PC-9 (cell line): Measurements from ENCODE around the gene DUSP10.

Experiments
- EZH2 ChIP-seq: fragments of 200-600 bp; sonication (generic); IDR thresholded peaks from 2 replicates; pipeline ENCODE4 v1.8.0; 2017; ENCODE audit warnings: antibody characterized with exemption, low read depth
- TF ChIP-seq, protein P1 (sequence below): fragments of 200-600 bp; sonication (generic); conservative IDR thresholded peaks from 2 replicates; pipeline ENCODE4 v1.6.1; 2017; ENCODE audit warnings: mixed run types, antibody characterized with exemption, mild to moderate bottlenecking, moderate library complexity

- TF ChIP-seq, protein P1, sequence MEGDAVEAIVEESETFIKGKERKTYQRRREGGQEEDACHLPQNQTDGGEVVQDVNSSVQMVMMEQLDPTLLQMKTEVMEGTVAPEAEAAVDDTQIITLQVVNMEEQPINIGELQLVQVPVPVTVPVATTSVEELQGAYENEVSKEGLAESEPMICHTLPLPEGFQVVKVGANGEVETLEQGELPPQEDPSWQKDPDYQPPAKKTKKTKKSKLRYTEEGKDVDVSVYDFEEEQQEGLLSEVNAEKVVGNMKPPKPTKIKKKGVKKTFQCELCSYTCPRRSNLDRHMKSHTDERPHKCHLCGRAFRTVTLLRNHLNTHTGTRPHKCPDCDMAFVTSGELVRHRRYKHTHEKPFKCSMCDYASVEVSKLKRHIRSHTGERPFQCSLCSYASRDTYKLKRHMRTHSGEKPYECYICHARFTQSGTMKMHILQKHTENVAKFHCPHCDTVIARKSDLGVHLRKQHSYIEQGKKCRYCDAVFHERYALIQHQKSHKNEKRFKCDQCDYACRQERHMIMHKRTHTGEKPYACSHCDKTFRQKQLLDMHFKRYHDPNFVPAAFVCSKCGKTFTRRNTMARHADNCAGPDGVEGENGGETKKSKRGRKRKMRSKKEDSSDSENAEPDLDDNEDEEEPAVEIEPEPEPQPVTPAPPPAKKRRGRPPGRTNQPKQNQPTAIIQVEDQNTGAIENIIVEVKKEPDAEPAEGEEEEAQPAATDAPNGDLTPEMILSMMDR: no peak
- TF ChIP-seq EZH2: no peak
Observed at GRCh38 chr1:221739018-221739676, 2.7 kb downstream of the DUSP10 start.
